ENCODE measurements around the gene BABAM2.

DNA sequence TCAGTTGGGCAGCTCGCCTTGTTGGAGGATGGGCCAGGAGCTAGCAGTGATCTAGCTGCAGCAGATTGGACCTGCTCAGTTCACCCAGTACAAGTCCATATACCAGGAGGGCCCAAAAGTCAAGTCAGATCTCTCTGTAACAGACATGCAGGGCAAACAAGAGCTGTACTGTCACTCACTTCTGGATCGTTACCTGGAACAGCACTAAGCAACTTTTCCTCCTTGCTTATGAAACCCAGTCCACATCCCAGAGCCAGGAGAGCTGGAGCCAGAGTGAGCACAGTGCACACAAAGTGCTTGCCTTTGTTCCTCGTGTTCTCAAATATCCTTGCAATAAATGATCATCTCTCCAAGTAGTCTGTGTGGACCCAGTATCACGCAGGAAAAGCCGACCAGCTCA, 258.0 kb downstream of the BABAM2 start:
- TF ChIP-seq, protein P1, sequence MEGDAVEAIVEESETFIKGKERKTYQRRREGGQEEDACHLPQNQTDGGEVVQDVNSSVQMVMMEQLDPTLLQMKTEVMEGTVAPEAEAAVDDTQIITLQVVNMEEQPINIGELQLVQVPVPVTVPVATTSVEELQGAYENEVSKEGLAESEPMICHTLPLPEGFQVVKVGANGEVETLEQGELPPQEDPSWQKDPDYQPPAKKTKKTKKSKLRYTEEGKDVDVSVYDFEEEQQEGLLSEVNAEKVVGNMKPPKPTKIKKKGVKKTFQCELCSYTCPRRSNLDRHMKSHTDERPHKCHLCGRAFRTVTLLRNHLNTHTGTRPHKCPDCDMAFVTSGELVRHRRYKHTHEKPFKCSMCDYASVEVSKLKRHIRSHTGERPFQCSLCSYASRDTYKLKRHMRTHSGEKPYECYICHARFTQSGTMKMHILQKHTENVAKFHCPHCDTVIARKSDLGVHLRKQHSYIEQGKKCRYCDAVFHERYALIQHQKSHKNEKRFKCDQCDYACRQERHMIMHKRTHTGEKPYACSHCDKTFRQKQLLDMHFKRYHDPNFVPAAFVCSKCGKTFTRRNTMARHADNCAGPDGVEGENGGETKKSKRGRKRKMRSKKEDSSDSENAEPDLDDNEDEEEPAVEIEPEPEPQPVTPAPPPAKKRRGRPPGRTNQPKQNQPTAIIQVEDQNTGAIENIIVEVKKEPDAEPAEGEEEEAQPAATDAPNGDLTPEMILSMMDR (IDR thresholded peaks at IDR 0.05) = no peak
- TF ChIP-seq POLR2A (IDR thresholded peaks at IDR 0.05) = no peak

Measured in heart left ventricle (tissue), 13 donors.